IPS DF 4.7 (cell line): ENCODE measurements around the gene PLEKHA4.
"Not testable (repeated sequence)": the region's sequence is repeated elsewhere in the genome, so short reads cannot be mapped to it uniquely, and the experiment has no call there.

Experiments used
- DNase-seq: peaks from one replicate; pipeline ENCODE4 v3.0.0-alpha.2; 2013; ENCODE audit warnings: low spot score; ENCODE audit errors: extremely low read depth

The PLEKHA4 gene

GRCh38 chr19:48890551-48890950, 22.1 kb upstream of the PLEKHA4 start:
- no peak for DNase-seq

DNA sequence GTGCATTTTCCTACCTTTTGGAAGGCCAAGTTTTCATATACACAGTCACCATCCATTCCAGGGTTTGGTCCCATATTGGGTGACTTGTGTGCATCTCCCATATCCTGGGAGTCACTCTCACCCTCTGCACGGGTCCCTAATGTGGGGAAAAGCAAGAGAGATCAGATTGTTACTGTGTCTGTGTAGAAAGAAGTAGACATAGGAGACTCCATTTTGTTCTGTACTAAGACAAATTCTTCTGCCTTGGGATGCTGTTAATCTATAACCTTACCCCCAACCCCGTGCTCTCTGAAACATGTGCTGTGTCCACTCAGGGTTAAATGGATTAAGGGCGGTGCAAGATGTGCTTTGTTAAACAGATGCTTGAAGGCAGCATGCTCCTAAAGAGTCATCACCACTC, 21.1 kb upstream of the PLEKHA4 start:
- not testable (repeated sequence) for DNase-seq

GRCh38 chr19:48887861-48888612, 19.6 kb upstream of the PLEKHA4 start:
- DNase-seq: no peak

DNA sequence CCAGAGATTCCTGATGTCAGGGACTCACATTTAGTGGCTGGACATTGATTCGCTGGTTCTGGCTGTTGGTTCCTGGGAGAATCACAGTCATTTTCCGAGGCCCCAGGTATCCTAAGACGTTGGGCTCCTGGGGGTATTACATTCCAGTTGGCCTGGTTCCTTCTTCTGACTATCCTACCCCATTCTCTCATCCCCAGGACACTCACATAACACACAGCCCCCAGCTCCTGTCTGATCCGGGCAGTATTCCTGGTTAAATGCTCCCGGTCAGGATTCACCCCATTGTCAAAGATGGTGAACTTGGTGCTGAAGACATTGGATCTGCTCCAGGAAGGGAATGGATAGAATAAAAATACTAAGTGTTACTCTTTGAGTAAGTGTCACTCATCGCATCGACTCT, 15.3 kb upstream of the PLEKHA4 start:
- no peak for DNase-seq

DNA sequence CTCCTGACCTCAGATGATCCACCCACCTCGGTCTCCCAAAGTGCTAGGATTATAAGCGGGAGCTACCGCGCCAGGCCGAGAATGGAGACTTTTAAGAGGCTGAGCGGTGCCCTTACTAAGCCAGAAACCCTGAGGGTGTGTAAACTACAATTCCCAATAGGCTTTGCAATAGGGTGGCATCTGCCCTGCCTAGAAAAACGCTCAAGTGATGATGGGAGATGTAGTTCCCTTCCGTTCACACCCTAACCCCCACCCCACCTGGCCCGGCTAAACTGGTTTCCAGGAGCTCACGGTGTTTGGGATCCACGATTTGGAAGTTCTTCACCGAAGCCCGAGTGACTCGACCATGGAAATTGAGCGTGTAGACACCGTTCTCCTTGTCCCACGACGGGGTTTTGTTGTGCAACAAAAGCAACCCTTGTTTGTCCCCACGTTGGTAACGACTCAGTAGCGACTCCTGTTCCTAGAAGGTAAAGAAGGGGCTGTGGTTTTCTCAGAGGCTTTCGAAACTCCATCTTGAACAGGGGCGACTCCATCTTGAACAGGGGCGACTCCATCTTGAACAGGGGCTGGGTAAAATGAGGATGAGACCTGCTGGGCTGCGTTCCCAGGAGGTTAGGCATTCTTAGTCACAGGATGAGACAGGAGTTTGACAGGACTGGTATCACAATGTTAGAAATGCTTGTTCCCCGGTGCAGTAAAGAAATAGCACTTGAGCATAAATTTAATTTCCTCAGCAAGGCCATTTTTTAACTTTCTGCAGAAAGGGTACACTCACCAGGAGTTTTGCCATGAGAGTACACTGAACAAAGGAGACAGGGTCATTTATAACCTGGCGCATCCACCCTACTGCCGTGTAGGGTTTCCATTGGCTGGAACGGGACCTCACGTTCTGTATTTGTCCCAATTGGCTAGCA, 13.6 kb upstream of the PLEKHA4 start:
- DNase-seq: no peak

DNA sequence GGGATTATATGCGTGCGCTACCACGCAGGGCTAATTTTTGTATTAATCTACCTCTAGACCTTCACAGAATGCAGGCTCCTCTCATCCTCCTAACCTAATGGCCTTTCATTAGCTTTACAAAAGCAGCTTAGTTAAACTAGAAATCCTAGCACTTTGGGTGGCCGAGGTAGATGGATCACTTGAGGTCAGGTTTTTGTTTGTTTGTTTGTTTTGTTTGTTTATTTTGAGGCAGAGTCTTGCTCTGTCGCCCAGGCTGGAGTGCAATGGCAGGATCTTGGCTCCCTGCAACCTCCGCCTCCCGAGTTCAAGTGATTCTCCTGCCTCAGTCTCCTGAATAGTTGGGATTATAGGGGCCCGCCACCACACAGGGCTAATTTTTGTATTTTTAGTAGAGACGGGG, 11.3 kb upstream of the PLEKHA4 start:
- DNase-seq: not testable (repeated sequence)

DNA sequence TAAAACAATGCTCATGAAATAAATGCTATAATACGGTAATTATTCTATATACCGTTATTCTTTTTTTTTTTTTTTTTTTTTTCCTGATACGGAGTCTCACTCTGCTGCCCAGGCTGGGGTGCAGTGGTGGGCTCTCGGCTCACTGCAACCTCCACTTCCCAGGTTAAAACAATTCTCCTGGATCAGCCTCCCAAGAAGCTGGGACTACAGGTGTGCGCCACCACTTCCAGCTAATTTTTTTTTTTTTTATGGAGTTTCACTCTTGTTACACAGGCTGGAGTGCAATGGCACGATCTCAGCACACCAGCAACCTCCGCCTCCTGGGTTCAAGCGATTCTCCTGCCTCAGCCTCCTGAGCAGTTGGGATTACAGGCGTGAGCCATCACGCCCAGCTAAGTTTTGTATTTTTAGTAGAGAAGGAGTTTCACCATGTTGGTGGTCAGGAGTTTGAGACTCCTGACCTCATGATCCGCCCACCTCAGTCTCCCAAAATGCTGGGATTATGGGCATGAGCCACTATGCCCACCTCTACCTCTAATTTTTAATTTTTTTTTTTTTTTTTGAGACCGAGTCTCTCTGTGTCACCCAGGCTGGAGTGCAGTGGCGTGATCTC, 10.7 kb upstream of the PLEKHA4 start:
- DNase-seq: no peak

DNA sequence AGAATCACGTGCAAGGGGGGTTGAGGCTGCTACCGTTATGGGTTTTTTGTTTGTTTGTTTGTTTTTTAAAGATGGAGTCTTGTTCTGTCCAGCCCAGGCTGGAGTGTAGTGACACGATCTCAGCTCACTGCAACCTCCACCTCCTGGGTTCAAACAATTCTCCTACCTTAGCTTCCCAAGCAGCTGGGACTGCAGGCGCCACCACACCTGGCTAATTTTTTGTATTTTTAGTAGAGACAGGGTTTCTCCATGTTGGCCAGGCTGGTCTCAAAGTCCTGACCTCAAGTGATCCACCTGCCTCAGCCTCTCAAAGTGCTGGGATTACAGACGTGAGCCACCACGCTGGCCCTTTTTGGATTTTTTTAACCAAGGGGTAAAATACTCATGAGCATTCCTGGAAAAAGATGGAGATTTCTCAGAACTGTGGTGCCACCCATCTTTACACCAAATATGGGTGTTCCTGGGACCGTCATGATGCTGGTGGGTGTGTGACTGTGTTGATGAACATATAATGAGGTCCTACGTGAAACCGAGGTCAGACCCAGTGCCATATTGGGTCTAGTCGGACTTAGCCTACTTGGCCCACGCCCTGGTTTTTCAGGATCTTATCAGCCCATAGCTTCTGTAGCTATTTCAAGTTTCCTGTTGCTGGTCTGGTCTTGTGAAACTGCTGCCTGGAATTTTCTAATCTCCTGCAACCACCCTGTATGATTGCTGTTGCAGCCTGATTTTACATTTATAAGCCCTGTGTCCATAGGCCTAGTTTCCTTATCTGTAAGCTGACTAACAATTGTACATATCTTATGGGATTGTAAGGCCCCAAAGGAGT, 10.0 kb upstream of the PLEKHA4 start:
- DNase-seq: no peak

GRCh38 chr19:48877855-48878195, 9.4 kb upstream of the PLEKHA4 start:
- no peak for DNase-seq

DNA sequence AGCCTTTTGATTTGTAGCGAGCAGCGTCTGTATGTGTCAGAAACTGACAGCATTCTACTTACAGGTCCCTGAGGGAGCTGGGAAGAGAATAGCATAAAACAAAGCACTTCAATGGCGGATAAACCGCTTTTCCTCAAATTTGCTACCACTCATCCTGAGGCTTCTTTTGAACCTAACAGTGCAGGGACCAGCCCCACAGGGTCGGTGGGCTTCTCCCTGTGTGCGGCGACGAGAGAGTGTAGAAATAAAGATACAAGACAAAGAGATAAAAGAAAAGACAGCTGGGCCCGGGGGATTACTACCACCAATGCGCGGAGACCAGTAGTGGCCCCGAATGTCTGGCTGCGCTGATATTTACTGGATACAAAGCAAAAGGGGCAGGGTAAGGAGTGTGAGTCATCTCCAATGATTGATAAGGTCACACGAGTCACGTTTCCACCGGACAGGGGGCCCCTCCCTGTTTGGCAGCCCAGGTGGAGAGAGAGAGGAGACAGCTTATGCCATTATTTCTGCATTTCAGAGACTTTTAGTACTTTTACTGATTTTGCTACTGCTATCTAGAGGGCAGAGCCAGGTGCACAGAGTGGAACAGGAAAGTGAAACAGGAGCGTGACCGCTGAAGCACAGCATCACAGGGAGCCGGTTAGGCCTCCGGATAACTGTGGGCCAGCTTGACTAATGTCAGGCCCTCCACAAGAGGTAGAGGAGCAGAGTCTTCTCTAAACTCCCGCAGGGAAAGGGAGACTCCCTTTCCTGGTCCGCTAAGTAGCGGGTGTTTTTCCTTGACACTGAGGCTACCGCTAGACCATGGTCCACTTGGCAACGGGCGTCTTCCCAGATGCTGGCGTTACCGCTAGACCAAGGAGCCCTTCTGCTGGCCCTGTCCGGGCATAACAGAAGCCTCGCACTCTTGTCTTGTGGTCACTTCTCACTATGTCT, 7.9 kb upstream of the PLEKHA4 start:
- not testable (repeated sequence) for DNase-seq

- DNase-seq: no peak
Measured at GRCh38 chr19:48874303-48875135, 6.1 kb upstream of the PLEKHA4 start.

- no peak for DNase-seq
Measured at GRCh38 chr19:48873476-48874302, 5.3 kb upstream of the PLEKHA4 start.

DNA sequence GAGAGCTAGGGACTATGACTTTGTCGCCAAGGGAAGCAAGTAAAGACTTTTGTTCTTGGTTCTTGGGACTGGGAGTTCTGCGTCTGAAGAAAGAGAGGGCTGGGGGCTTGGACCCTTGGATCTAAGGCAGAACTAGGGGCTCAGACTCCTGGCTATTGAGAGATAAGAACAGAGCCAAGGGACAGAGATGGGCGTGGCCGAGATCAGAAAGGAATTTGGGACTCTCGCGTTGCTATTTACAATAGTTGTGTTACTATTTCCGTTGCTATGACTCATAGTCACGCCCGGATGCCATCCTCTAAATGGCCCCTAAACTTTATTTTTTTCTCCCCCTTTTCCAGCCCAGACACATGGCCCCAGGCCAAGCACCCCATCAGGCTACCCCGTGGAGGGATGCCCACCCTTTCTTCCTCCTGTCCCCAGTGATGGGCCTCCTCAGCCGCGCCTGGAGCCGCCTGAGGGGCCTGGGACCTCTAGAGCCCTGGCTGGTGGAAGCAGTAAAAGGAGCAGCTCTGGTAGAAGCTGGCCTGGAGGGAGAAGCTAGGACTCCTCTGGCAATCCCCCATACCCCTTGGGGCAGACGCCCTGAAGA, 4.6 kb upstream of the PLEKHA4 start:
- no peak for DNase-seq

DNA sequence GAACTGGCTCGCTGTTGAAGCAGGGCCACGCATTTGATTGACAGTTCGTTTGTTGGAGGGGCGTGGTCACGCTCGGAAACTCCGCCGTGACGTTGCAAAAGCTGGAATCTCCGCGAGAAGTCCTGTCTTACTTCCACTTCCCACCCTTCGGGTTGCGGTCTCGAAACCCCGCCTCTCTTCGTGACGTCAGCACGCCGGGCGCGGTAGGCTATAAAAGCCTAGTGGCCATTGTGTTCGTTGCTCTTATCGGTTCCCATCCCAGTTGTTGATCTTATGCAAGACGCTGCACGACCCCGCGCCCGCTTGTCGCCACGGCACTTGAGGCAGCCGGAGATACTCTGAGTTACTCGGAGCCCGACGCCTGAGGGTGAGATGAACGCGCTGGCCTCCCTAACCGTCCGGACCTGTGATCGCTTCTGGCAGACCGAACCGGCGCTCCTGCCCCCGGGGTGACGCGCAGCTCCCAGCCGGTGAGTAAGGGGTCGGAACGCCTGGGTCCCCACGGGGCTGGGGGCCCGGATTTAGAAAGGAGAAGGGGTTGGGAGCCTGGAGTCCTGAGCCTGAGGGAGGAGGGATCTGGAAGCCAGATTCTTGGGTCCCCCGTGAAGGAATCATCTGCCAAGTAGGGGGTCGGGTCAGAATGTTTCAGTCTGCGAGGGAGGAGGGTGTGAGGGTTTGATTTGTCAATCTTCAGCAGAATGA, 3.9 kb upstream of the PLEKHA4 start, which contains the start of gene PPP1R15A:
PPP1R15A (plus strand) TSS at position 240 of the 702 bp plus-strand sequence. CDS start 813 bp downstream, outside the sequence.
- peak; percentile 89 for DNase-seq

DNA sequence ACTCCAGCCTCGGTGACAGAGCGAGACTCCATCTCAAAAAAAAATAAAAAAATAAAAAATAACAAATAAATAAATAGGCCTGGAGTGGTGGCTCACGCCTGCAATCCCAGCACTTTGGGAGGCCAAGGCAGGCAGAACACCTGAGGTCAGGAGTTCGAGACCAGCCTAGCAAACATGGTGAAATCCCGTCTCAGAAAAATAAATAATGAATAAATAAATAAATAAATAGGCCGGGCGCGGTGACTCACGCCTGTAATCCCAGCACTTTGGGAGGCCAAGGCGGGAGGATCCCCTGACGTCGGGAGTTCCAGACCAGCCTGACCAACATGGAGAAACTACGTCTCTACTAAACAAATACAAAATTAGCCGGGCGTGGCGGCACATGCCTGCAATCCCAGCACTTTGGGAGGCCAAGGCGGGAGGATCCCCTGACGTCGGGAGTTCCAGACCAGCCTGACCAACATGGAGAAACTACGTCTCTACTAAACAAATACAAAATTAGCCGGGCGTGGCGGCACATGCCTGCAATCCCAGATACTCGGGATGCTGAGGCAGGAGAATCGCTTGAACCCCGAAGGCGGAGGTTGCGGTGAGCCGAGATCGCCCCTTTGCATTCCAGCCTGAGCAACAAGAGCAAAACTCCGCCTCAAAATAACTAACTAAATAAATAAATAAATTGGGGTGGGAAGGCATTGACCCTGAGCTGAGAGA, 3.2 kb upstream of the PLEKHA4 start:
- DNase-seq: not testable (repeated sequence)

DNA sequence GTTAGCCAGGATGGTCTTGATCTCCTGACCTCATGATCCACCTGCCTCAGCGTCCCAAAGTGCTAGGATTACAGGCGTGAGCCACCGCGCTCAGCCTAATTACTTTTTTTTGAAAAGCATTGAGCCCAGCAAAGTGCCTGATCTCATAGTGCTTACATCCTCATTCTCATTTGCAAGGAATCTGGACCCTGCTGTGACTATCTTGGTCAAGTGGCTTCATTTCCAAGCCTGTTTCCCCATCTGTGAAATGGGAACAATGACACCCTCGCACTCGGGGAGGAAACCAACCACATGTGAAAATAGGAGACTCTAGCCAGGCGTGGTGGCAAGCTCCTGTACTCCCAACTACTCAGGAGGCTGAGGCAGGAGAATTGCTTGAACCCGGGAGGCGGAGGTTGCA, 1.6 kb upstream of the PLEKHA4 start:
- DNase-seq: no peak

DNA sequence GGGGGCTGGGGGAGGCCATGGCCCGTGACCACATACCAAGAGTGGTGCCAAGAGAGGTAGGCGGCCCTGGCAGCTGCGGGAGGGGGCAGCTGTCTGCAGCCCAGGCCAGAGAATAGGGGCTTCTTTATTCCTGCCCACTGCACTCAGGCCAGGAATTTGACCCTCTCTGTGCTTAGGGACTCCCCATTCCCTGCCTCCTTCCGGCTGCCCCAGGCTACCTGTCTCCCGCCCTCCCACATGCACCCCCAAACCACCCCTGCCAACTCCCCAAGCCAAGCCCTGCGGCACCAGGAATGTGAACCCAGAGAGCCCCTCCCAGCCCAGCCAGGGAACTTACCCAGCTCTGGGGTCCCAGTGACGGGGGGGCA, 687 bp downstream of the PLEKHA4 start:
- no peak for DNase-seq
